GM12891 (cell line): Measurements from ENCODE around the gene CCDC86.
A peak's percentile ranks its signal among the peaks of the same experiment; 100 is the strongest.

Source experiments
- DNase-seq: peaks from one replicate; pipeline ENCODE4 v3.0.0; 2011; ENCODE audit warnings: low spot score; ENCODE audit not compliant: insufficient read length
- FAIRE-seq: peaks from 2 replicates; lab custom pipeline; 2011; peaks lifted over from hg19 to GRCh38; lab: Jason Lieb, UNC
- PAX5 ChIP-seq: IDR thresholded peaks from 2 replicates; pipeline ENCODE4 v1.6.1; 2011; ENCODE audit warnings: low read length, moderate library complexity, mild to moderate bottlenecking; ENCODE audit not compliant: insufficient read depth, severe bottlenecking
- POLR2A ChIP-seq: IDR thresholded peaks from 2 replicates; pipeline ENCODE4 v1.6.1; 2011; ENCODE audit warnings: low read depth, low read length, control low read depth
- POLR2AphosphoS5 ChIP-seq: IDR thresholded peaks from 2 replicates; pipeline ENCODE4 v1.6.1; 2011; ENCODE audit warnings: low read depth, low read length, control low read depth
- POU2F2 ChIP-seq: IDR thresholded peaks from 2 replicates; pipeline ENCODE4 v1.6.1; 2011; ENCODE audit warnings: low read depth, mild to moderate bottlenecking, control low read depth, low read length, moderate library complexity
- SPI1 ChIP-seq: IDR thresholded peaks from 2 replicates; pipeline ENCODE4 v1.6.1; 2011; ENCODE audit warnings: low read depth, low read length, control low read depth
- TAF1 ChIP-seq: IDR thresholded peaks from 2 replicates; pipeline ENCODE4 v1.6.1; 2011; ENCODE audit warnings: low read depth, low read length, control low read depth

CCDC86 gene

GRCh38 chr11:60852117-60852981, 10.4 kb downstream of the CCDC86 start:
- TF ChIP-seq POU2F2 (no peak), POLR2AphosphoS5 (no peak), TAF1 (no peak), PAX5 (no peak), SPI1 (no peak), POLR2A (no peak)
- DNase-seq (no peak), FAIRE-seq (no peak)

DNA sequence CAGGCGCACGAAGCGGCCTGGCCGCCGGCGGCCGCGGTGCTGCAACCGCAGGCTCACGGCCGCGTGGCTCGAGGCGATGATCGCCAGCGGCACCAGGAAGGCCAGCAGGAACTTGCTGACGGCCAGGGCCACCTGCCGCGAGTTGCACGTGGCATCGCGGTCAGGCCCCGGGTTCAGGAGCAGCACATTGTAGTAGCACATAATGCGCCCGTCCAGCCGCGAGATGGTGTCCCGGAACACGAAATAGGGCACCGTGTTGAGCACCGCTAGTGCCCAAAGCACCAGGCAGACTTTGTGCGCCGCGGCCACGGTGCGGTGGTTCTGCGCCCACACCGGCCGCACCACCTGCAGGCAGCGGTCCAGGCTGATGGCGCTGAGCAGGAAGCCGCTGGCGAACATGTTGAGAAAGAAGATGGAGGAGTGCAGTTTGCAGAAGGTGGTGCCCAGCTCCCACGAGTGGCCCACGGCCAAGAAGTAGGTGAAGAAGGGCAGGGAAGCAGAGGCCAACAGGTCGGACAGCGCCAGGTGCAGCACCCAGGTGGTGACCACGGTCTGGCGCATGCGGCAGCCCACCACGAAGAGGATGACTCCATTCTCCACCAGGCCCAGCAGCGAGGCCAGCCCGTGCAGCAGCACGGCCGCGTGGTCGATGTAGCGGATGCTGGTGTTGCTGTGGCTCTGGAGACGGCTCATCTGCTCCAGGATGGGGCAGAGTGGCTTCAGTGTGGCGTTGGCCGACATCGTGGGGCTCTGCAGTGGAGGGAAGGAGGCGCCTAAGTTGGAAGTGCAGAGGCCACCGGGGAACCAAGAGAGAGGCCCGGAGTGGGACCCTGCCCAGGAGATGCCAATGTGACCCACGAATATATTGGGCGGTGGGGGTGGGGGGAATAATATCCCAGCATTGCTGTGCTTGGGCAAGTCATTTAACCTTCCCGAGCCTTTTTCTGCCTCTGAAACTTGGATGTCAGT, 11.4 kb downstream of the CCDC86 start:
- FAIRE-seq (peak; percentile 26), DNase-seq (no peak)

DNA sequence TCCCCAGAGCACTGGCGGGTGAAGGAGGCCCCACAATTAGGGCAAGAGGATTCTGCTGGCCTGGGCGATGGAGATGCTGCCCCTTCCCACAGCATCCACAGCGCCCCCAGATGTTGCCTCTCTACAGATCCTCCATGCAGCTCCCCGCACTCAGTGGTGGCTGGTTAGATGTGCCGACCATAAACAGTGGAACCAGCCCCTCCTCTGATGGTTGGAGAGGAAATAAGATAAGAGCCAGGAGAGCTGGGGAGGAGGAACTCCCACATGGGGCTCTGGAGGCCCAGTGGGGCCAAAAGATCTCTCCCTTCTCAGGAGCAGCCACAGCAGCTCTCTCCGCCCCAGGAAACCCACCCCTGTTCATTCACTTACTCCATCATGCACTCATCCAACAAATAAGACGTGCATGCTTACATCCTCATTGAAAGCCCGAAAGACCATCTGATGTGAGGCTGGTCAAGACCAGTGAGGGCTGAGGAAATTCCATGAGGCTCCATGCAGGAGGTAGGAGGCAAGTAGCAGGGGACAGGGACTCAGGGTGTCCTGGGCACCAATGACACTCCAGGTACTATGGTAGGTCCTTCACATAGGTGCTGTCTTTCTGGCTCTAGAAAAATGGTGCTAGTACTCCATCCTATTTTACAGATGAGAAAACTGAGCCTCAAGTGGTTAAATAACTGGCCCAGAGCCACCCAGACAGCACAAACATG, 12.4 kb downstream of the CCDC86 start:
- FAIRE-seq (no peak), DNase-seq (no peak)
- TF ChIP-seq POU2F2 (no peak), PAX5 (no peak), TAF1 (no peak), SPI1 (no peak), POLR2A (no peak), POLR2AphosphoS5 (no peak)

More for the DNA sequence above, 11.4 kb downstream of the CCDC86 start:
- TF ChIP-seq PAX5: no peak
- no peak for TF ChIP-seq POLR2A
- no peak for TF ChIP-seq POU2F2
- no peak for TF ChIP-seq TAF1
- TF ChIP-seq POLR2AphosphoS5: no peak
- TF ChIP-seq SPI1: no peak

DNA sequence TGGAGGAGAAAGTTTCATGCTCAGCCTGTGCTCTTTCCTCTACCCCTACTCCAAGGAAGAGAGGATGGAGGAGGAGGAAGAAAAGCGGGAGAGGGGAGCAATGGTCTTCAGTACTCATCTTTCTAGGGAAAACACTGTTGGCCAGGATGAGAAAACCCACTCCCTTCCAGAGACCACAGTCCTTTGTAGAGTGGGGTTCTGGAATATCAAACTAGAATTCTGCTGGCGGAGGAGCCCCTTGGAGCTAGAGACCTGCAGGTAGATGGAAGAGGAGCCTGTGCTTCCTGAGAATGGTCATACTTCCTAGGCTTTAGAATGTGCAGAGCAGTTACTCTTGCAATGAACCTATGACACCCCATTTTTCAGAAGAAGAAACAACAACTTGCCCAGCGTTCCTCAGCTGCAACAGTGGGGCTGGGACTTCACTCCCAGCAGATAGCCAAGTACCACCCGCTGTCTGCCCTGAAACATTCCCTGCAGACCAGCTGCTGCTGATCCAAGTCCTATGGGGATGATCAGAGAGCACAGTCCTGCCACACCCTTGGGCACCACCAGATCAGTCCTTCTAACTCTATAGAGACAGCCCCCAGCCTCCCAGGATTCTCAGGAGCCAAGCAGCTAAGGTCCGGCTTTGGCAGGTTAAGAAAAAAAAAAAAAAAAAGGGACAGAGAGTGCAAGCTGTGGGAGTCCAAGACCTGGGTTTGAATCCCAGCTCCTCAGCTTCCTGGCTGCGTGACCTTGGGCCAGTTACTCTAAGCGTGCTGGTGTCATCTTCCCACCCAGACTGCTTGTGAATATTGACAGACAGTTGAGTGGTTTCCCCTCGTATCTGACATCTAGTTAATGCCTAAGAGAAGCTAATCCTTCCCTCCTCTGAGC, 13.2 kb downstream of the CCDC86 start:
- TF ChIP-seq POLR2AphosphoS5 (no peak), TAF1 (no peak), POLR2A (no peak), POU2F2 (no peak), SPI1 (no peak), PAX5 (no peak)
- DNase-seq (no peak), FAIRE-seq (peak; percentile 78)

DNA sequence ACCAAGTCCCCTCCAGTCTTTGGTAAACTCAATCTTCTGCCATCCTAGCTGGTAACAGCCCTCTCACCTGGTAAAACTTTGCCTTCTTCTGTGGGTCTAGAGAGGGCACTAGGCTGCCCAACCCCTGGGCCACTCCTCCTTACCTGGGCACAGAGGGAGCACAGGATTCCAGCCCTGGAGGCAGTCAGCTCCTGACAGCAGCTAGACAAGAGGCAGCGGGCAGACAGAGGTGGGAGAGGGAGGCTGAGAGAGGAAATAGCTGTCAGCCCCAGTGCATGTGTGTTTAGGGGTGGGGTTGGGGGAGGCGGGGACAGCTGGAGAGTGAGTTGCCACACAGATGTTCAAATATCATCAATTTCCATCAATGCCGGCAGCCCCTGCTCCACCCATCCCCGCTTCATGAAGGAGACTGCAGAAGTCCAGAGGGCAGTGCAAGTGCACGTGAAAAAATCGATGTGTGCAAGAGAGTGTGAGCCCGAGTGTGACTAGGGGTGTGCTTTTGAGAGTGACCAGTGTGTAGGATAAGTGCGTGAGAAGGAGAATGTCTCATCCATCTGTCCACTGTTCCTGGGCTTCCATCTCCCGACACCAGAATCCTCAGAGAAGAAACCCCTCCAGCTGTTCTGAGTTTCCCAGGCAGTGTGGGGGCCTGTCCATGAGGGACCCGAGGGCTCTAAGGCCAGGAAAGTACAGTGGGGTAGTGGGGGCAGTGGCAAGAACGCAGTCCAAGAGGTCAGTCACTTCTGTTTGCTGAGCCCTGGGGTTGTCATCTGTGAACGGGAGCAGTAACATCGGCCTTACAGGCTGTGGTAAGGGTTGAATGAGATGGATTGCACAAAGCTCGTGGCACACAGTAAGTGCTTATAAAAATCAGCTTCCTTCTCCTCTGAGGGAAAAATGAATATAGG, 14.1 kb downstream of the CCDC86 start, which contains the start of gene PTGDR2:
Gene PTGDR2 (minus strand): TSS at position 225 of the 908 bp plus-strand sequence. CDS start 2,228 bp downstream, outside the sequence.
- FAIRE-seq: peak; percentile 35
- no peak for DNase-seq
- TF ChIP-seq TAF1 (no peak), PAX5 (no peak), POU2F2 (no peak), POLR2AphosphoS5 (no peak), POLR2A (no peak), SPI1 (no peak)

DNA sequence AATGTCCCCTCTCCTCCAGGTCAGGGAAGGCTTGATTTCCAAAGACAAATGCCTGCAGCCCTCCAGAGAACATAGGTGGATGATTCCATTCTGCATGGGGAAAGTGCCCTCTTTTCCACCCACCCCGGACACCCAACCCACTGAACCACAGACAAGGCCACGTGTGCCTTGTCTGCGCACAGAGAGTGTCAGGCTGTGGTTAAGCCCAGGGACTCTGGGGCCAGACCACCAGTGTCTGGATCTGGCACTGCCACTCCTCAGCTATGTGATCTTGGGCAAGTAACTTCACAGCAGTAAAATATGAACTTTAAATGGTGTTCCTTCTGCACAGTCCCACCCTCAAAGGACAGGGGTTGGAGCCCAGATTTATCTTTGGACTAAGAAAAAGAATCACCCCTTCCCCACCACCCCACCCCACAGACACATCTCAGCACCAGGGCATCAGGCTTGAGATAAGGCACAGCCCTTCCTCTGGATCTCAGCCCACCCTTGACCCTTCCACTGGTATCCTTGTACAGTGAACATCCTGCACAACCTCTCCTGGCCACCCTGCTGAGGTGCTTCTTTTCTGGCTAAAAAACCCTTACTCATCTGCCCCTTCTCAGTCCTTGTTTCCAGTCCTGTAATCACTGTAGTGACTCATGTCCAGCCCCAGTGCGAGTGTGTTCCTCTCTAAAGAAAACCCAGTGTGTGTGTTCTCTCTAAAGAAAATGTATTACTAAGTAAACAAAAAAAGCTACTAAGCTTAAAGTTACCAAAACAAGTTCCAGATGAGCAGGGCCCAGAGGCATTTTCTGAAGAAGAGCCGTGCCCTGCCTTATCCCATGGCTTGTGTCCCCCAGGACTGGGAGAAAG, 15.7 kb downstream of the CCDC86 start:
- DNase-seq (no peak), FAIRE-seq (peak; percentile 73)
- TF ChIP-seq POLR2AphosphoS5 (no peak), PAX5 (no peak), SPI1 (no peak), POU2F2 (no peak), TAF1 (no peak), POLR2A (no peak)

DNA sequence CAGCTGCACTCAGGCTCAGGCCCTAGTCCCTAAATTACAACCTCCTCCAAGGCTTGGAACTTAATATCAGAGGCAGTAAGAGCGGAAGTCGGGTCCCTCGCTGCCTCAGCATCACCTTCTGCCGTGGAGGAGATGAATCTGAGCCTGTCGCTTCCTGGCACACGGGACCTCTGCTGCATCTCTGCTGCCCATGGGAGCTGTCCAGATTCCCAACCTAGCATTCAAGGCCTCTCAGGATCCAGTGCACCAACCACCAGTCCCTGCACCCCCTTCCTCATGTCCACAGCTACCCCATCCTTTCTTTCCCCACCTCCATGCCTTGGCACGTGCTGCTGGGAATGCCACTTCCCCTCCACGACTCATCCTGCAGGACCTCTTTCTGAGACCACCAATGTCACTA, 16.3 kb downstream of the CCDC86 start:
- DNase-seq (no peak), FAIRE-seq (no peak)
- no peak for TF ChIP-seq PAX5
- no peak for TF ChIP-seq POLR2A
- no peak for TF ChIP-seq TAF1
- no peak for TF ChIP-seq SPI1
- no peak for TF ChIP-seq POLR2AphosphoS5
- no peak for TF ChIP-seq POU2F2
